HG03520 (cell line): ENCODE data around the gene NXF1.
A peak's percentile ranks its signal among the peaks of the same experiment; 100 is the strongest.
"Not testable (repeated sequence)": the region's sequence is repeated elsewhere in the genome, so short reads cannot be mapped to it uniquely, and the experiment has no call there.

ENCODE experiments used
- ATAC-seq: cut with Tn5 transposase; IDR thresholded peaks from one replicate; pipeline ENCODE4 v1.9.1; 2021; ENCODE audit warnings: mild to moderate bottlenecking, moderate library complexity; ENCODE audit not compliant: unreplicated experiment

Gene NXF1

DNA sequence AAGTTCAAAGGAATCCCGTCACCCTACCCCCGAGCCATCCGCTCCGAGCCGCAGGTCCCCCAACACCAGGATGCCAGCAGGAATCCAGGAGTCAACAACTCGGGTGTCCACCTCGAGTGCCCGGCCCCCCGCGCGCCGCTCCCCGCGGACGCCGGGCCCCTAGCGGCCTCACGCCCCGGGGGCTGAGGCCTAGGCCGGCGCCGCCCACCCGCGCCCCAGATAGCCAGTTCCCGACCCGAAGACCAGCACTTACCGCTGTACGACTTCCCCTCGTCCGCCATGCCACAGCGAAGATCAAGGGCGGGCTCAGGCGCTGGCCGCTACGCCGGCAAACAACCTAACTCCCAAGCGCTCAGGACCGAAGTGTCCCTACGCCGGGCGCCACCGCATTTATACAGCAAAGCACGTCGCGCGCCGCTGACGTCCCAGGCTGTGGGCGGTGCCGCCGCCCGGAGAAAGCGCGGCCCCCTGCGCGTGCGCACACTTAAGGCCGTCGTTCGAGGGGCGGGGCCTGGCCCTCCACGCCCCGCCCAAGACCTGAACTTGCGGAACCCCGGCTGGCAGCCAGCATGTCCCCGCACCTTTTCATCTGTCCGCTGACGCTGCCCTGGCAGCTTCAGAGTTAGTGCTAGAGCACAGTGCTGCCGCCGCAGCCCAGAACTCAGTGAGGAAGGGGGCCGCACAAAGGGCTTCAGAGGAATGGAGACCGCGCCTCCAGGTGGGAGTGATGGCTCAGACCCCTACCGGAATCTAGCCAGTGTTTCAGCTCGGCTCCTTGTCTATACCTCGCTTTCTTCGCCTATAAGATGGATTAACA lies at the start of gene NXF1:
NXF1 (minus strand) TSS at position 365 of the 817 bp plus-strand sequence; CDS start at position 281, 84 bp downstream.
- peak; percentile 71 for ATAC-seq

DNA sequence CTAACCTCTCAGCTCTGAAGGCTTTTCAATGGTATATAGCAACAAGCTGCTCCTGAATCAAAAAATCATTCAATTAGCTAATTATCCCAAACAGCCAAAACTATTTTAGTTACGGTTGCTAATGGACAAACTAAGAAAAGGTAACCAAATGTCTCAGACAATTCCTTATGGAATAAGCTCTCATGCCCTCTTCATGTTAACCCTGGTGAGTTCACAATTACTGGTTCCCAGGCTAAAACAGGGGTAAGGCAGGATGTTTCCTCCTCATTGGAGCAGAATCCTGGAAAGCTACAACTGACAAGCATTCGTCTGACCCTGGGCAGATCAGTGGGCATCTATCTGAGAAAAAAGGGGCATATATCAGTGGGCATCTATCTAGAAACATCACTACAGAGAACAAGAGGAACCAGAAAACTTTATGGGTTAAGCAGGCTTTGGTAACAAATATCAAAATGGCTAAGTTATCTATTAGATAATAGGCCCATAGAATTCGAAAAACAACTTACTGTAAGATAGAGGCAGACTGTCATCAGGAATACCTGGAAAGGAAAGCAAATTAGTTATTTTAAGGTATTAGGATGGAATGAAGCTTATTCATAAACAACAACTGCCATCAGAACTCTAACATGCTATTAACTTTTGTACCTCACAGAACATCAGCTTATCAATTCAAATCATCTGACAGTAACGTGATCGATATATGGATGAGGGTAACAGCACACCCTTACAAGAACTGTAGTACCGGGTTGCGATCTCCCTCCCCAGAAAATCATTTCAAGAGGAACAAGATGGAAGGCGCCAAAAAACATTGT lies 49.0 kb upstream of the NXF1 start:
- ATAC-seq: no peak

- no peak for ATAC-seq
Observed at GRCh38 chr11:62853279-62853965, 48.2 kb upstream of the NXF1 start.

DNA sequence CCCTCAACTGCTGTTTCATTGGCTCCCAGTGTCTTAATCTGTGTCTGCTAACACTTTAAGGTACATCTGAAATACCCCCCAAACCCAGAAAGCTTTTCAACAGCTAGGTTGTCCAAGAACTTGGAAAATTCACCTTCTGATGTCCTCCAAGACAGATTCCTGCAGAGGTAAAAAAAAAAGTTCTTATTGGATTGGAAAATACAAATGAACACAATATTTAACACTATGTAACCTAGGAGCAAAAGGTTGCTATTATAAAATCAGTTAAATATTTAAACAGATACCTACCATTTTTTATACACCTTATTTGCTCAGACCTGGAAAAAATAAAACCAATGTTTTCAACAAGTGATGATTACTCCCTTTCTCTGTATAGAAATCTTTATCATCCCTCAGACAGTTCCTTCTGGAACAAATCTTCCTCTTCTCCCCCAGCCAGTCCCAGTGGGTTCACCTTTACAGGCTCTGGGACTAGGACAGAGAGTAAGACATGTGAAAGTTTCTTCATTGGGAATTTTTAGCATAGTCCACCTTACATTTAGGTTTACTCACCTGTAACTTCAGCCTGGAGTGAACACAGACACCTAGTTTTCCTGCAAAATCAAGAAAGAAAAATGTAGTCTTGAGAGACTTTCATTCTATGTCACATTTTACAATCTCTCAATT lies 47.4 kb upstream of the NXF1 start:
- no peak for ATAC-seq

DNA sequence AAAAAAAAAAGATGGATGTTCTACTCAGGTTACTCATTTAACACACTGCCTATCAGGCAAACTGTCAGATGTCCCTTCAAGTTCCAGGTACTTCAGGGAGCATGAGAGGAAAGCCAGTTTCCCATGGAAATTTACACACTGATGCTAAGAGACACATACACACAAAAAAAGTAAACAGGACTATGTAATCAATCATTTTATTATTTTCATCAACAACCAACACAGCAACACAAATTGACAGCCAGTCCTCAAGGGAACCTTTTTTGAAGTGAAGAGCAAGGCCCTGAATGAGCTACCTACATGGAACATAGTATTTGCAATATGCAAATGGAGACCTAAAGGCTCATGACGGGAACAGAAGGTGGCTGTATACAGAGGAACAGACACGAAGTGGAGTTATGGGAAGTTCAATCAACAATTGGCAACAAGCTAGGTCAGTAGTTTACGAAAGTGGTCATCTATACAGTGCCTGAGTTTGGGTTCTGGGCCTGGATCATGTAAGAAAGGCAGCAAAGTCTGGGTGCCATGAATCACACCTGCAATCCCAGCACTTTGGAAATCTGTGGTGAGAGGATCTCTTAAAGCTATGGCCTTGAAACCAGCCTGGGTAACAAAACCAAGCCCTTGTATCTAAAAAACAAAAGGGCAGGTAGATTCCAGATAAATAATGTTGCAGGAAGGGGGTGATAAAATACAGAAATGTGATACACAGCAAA lies 46.7 kb upstream of the NXF1 start:
- ATAC-seq: no peak

DNA sequence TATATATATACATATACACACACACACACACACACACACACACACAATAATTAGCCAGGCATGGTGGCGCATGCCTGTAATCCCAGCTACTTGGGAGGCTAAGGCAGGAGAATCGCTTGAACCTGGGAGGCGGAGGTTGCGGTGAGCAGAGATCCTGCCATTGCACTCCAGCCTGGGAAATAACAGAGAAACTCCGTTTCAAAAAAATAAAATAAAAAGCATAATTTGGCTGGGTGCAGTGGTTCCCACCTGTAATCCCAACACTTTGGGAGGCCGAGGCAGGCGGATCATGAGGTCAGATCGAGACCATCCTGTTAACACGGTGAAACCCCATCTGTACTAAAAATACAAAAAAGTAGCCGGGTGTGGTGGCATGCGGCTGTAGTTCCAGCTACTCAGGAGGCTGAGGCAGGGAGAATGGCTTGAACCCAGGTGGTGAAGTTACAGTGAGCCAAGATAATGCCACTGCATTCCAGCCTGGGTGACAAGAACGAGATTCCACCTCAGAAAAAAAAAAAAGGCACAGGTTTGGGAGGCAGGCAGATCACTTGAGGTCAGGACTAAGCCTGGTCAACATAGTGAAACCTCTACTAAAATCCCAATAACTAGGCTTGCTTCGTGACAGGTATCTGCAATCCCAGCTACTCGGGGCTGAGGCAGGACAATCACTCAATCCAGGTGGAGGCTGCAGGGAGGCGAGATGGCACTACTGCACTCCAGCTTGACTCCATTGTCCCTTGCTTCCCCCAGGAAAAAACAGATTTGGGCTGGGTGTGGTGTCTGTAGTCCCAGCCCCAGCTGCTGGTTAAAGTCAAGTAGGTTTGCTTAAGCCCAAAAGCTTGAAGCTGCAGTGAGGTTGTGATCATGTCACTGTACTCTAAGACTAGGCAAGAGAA lies 45.9 kb upstream of the NXF1 start:
- no peak for ATAC-seq

DNA sequence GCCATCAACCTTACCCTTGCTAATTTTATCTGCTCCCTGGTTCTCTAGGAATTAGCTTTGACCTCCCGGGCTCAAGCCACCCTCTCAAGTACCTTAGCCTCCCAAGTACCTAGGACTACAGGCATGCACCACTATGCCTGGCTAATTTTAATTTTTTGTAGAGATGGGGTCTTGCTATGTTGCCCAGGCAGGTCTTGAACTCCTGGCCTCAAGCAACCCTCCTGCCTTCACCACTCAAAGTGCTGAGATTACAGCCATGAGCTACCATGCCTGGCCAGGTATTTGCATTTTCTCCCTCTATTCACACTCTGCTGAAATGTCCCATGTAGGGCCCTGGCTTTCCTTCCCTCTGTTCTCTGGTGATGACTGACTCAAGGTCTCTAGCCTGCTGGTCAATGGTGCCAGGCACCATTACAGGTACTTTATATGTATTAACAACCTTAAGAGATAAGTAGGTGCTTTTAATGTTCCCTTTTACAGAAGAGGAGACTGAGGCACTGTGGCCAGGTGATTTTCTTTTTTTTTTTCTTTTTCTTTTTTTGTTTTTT lies 42.6 kb upstream of the NXF1 start:
- ATAC-seq: no peak

DNA sequence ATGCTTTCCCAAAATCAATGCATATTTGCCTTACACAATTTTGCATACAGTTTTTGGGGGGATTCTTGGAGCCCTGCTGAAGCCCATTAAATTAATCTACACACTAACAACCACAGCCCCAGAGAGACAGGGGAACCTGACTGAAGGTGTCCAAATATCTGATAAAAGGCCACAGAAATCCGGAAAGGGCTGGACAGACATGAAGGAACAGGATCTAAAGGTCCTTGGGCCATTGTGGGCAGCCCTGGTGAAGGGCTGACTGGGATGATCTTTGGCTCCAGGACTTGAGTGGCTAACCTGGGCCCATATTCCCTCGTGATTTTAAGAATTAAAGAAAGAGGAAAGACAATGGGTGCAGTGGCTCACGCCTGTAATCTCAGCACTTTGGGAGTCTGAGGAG lies 40.9 kb upstream of the NXF1 start:
- no peak for ATAC-seq

DNA sequence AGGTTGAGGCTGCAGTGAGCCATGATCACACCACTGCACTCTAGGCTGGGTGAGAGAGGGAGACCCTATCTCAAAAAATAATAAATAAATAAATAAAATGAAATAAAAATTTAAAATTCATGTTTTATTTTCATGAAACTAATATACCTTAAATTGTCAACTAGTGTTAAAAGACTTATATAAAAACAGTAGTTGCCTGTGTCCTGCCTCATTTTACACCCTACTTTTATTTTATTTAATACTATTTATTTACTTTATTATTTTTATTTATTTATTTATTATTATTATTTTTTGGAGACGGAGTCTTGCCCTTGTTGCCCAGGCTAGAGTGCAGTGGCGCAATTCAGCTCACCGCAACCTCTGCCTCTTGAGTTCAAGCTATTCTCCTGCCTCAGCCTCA lies 38.9 kb upstream of the NXF1 start:
- ATAC-seq: no peak

- ATAC-seq: no peak
Observed at GRCh38 chr11:62843466-62843865, 38.2 kb upstream of the NXF1 start.

GRCh38 chr11:62842891-62843290 lies 37.7 kb upstream of the NXF1 start:
- ATAC-seq: not testable (repeated sequence)

DNA sequence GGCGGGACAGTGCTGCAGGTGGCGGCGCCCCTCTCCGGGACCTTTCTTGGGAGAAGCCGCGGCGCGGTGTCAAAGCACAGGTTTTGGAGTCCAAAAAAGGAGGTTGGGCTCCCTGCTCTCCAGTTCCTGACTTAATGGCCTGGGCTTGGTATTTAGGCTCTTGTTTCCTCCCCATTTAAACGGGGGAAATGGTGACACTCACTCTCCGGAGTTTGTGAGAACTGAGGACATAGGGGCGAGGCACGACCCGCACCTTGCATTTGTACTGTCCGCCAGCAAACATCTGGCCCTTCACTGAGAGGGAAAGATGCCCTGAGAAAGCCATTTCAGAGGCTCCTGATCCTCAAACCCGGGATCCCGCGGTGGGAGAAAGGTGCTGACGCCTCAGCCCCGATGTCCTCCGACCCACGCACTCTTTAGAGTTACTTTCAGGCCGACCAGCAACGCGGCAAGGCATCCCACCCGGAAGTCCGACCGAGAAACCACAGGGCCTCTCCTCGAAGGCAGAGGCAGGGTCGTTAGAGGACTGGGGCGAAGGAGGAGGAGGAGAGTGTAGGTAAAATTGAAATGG lies 37.0 kb upstream of the NXF1 start:
- ATAC-seq: no peak

DNA sequence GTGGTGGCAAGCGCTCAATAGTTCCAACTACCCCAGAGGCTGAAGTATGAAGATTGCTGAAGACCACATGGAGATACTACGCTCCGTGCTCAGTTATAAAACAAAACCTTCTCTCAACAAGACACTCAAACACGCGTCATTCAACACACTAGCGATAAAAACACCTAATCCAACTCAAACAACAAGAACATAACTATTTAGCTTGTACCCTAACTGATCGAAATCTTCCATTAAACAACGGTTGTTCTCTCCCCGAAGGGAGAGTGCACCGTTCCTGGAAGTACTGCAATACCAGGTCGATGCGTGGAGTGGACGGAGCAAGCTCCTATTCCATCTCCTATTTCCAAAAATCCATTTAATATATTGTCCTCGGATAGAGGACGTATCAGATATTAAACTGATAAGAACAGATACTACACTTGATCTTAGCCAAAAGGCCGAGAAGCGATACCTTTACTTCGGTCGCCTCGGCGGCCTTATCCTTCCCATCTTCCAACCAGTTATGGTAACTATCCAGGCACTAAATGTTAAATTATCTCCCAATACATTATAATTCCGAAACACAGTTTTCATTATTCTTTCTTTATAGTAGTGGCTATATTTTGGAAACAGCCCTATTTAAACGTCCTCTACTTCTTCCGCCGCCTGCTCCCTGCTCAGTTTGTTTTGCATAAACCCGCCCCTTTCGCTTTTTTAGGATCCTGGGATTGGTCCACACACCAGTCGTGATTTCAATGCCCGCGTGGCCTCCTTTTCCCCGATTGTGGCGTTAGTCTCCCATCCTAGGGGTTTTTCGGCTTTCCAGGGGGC lies 36.3 kb upstream of the NXF1 start:
- ATAC-seq: peak; percentile 44

- ATAC-seq: not testable (repeated sequence)
Observed at GRCh38 chr11:62840721-62841360, 35.6 kb upstream of the NXF1 start.

- ATAC-seq: peak; percentile 45
Observed at GRCh38 chr11:62839050-62839945, 34.1 kb upstream of the NXF1 start, which contains the start of gene WDR74. Gene WDR74, minus strand, starts transcription at chr11:62839590. Its CDS starts 20 bp downstream, at chr11:62839570.

GRCh38 chr11:62835336-62835735 lies 30.1 kb upstream of the NXF1 start:
- no peak for ATAC-seq
